ENCODE measurements around the gene APBA1. TPM values are rescaled to one million over a fixed set of nuclear protein-coding genes. Genes with fewer than 3 reads are reported as not detected.

The APBA1 gene
- total and polyA plus RNA-seq, 2 of the 8 experiments (the other 6 are each of a cell fraction or from before 2014, with no cell fraction given) = 0.36 to 0.60 TPM

DNA sequence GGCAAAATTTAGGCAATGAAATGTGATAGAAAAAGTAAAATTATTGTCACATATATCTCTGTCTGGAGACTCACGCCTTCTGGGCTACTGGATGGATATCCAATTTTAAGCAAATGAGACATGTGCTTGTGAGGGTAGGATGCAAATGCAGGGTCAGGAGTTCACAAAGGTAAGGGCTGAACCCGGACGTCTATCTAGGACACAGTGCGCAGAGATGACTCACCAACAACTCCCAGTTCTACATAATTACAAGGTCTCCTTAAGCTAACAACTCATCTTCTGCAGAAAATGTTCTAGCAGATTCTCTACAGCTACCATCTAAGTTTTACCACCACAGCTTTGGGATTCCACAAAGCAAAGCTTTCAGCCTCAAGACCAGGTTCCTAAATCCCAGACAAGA, 186.7 kb downstream of the APBA1 start (continued):
- TF ChIP-seq SUZ12 (IDR thresholded peaks at IDR 0.05; ENCODE audit: low read length) = no peak
- TF ChIP-seq JUN (IDR thresholded peaks at IDR 0.05; ENCODE audit: low read depth, low read length) = no peak

Data from H1 (cell line).